PFSK-1 (cell line): ENCODE data around the gene TCF12.

Experiments used
- POLR2AphosphoS5 ChIP-seq: IDR thresholded peaks from 2 replicates; pipeline ENCODE4 v1.6.1; 2012; ENCODE audit warnings: low read depth, mild to moderate bottlenecking, control low read depth, low read length, moderate library complexity
- SIN3A ChIP-seq: IDR thresholded peaks from 2 replicates; pipeline ENCODE4 v1.6.1; 2012; ENCODE audit warnings: mild to moderate bottlenecking, low read length, moderate library complexity, borderline replicate concordance; ENCODE audit not compliant: insufficient read depth
- TAF1 ChIP-seq: IDR thresholded peaks from 2 replicates; pipeline ENCODE4 v1.6.1; 2012; ENCODE audit warnings: low read length, control low read depth, borderline replicate concordance; ENCODE audit not compliant: insufficient read depth

GRCh38 chr15:57313134-57313483 is 394.7 kb downstream of the TCF12 start:
- TF ChIP-seq POLR2AphosphoS5 = no peak
- TF ChIP-seq SIN3A = no peak
- TF ChIP-seq TAF1 = no peak
